GF-D8 (cell line): ENCODE data around the gene PSMG2.

ENCODE experiments used
- DNase-seq: peaks from one replicate; lab custom pipeline; 2025; lab: John Stamatoyannopoulos, UW

The PSMG2 gene, protein sequence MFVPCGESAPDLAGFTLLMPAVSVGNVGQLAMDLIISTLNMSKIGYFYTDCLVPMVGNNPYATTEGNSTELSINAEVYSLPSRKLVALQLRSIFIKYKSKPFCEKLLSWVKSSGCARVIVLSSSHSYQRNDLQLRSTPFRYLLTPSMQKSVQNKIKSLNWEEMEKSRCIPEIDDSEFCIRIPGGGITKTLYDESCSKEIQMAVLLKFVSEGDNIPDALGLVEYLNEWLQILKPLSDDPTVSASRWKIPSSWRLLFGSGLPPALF

DNA sequence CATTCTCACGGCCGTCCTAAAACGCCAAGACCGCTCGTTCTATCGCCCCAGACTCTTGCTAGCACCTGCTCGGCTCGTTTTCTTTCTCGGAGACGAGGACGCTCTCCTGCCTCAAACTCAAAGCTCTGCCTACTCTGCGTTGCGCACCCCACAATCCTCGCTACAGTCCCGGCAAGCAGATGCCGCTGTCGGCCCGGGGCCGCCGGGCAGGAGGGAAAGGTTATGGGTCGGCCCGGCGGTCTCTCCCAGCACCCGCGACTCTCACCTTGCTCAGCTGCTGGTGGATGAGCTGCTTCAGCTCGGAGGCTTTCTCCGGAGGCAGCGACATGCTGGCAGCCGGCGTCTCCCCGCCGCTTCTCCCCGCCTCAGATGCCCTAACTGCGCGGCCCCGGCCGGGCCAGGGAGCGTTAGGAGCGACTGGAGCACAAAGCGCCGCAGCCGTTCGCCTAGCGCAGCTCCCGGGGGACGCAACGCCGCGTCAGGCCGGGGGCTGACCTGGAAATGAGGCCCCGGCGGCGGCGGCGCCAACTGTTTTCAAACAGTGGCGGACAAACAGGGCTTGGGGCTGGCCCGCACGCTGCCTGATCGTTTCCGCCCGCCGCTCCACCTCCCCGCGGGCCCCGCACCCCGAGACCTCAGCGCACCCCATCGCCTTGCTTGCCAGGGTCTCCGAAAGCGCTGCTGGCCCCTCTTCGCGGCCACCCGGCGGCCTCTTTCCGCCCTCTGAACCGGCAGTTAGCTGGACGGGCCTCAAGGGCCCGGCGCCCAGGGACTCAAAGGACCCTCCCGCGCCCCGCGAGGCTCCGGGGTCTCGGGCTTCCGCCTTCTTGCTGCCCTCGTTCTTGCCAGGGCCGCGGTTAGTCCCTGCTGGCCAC lies at the start of gene PSMG2, which contains the start of gene CEP76:
TSS of gene PSMG2 (plus strand) at position 822 of the 875 bp plus-strand sequence. CDS start 66 bp downstream, outside the sequence.
TSS of gene CEP76 (minus strand) at position 503 of the 875 bp plus-strand sequence. CDS start at position 328, 175 bp downstream.
- peak; percentile 83 for DNase-seq

DNA sequence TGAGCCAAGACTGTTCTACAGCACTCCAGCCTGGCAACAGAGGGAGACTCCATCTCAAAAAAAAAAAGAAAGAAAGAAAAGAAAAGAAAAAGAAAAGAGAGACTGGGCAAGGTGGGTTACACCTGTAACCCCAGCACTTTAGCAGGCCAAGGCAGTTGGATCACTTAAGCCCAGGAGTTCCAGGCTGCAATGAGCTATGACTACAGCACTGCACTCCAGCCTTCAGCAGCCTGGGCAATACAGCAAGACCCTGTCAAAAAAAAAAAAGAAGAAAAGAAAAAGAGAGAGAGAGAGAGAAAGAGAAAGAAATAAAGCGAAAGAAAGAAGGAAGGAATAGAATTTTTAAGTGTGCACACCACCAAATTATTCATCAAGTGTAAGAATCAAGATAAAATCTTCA lies 47.9 kb upstream of the PSMG2 start:
- DNase-seq: no peak

DNA sequence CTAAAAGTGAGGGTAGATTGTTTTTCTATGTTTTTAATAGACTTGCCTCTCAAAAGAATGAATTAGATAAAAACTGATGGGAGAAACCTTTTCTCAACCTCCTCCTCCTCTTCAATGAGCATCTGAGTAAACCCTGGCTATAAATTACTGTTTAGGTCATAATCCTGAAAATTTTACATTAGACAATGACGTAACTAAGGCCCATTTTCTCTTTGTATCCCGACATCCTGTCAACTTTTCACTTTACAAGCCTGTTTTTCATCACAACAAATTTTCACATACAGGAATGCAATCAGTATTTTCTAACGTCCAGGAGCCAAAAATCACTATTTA lies 46.3 kb upstream of the PSMG2 start:
- DNase-seq: no peak

DNA sequence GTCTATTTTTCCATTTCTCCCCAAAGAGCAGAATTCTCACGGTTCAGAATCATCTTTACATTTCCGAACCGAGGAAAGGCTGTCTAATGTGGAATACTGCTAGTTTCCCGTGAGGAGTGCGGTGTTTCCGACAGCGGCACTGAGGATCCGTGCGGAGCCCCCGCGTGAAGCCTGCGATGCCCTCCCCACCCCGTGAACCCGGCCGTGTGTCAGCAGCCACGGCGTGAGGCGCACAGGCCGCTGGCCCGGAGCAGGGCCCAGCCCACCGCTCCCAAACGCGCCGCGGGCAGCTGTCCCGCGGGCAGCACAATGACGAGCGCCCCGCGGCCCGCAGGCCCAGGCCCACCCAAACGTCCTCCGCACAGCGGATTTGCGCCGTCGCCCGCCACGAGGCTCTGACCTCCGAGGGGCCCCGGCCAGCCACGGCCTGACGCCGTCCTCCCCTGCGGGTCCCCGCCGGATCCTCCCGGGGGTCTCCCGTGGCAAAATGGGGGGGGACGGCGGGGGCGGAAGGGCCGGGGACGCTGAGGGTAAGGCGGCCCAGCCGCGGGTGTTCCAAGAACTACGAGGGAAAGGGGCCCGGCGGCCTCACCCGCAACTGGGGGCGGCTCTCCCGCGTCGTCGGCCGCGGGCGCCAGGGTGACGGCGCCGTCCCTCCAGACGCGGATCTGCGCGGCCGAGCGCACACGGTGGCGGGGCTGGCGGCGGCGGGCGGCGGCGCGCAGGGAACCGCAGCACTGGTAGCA lies 45.7 kb upstream of the PSMG2 start:
- DNase-seq: no peak

DNA sequence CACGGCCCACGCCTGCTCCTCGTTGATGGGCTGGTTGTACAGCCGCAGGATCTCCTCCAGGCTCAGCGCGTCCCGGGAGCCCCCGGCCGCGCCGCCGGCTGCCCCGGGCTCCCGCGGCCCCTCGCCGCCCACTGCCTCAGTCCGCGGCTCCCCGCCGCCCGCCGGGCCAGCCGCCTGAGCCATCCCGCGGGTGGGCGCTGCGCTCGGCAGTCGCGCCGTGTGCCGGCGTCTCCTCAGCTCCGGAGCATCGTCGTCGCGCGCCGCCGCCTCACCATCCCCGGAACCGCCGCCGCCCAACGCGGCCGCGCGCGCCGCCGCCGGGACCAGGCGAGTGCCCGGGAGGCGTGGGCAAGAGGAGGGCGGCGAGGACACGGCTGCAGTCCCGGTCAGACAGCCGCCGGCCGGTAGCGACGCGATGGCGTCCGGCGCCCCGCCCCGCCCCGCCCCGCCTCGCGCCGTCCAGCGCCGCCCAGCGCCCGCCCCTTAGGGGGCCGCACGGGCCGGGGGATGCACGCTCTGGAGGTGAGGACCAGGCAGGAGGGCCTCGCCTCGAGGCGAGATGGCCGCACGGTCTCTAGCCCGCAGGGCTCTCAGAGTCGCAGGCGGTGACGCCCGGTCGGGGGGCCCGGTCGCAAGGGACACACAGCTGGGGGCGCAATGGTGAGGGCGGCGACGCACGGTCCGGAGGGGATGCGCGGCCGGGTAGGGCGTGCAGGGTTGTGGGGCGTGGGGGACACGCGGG lies 45.0 kb upstream of the PSMG2 start, which contains the start of gene SPIRE1:
TSS of gene SPIRE1 (minus strand) at position 424 of the 742 bp plus-strand sequence. CDS start at position 183, 241 bp downstream.
- DNase-seq: no peak

DNA sequence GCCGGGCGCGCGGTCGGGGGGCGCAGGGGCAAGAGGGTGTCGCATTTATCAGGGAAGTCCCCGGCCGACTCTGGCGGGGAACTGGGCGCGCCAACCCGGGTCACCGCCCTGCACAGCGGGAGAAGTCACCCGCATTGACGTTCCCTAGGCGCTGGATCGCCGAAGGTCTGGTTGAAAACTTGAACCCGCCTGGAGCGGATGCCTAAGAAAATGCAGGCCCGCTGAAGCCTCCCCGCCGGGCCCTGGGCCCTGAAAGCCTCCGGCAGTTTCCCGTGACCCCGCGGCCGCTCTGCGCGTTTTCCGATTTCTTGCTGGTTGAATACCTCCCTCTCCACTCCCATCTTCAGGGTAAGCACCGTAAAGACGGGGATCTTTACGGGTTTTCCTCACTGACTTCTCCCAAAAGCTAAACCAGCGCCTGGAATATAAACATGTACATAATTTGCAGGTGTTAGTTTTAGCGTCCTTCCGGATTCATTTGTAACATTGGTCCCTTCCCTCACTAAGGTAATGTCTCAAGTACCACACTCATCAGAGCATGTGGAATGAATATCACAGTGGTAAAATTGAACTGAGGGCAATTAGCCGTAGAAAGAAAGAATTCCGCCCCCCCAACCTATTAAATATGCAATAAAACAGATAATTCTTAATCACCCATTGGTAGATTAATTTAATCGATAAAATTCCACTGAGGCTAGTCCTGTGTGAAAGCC lies 44.3 kb upstream of the PSMG2 start:
- DNase-seq: no peak

DNA sequence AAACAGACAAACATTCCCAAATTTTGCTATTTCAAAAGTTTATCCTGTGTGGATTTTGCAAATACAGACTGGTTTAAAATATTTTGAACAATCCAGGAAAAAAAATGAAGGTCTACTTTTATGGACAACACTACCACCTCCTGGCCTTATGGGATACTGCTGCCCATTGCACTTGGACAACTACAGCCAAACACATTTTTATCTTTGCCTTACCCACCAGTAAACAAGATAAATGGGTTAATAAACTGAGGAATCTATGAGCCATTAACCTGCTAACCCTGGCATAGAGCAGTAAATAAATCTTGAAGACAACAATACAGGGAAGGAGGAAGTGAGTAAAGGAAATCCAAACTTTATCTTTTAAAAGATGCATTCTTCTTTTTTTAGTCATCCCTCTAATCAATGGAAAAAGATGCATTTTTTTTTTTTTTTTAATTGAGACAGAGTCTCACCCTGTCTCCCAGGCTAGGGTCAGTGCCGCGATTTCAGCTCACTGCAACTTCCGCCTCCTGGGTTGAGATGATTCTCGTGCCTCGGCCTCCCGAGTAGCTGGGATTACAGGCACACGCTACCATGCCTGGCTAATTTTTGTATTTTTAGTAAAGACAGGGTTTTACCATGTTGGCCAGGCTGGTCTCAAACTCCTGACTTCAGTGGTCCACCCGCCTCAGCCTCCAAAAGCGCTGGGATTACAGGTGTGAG lies 42.8 kb upstream of the PSMG2 start:
- no peak for DNase-seq

DNA sequence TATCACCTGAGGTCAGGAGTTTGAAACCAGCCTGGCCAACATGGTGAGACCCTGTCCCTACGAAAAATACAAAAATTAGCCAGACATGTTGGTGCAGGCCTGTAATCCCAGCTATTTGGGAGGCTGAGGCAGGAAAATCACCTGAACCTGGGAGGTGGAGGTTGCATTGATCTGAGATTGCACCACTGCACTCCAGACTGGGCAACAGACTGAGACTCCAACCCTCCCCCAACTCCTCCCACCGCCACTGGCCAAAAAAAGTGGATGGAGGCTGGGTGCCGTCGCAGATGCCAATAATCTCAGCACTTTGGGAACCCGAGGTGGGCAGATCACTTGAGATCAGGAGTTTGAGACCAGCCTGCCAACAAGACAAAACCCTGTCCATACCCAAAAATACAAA lies 34.8 kb upstream of the PSMG2 start:
- no peak for DNase-seq

DNA sequence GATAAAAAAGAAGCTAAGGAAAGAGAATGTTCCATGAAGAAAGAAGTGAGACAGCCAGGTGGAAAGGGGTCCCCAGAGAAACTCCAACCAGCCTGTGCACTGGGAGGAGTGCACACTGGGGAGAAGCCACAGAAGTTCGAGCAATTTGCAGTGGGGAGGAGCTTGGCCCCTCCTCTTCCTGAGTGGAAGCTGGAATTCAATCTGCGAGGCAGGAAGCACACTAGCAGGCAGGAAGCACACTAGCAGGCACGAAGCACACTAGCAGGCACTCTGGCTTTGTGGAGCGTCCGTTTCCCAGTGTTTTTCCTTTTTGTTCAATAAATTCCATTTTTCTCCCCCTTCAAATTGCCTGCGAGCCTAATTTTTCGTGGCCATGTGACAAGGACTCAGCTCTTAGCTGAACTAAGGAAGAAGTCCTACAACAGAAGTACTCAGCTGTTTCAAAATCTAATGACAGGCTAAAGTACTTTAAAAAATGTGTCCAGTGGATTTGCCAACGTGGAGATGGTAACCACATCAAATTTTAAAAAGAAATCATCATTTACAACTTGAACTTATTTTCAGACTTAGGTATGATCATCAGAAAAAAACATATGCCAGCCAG lies 23.6 kb upstream of the PSMG2 start:
- peak; percentile 88 for DNase-seq

DNA sequence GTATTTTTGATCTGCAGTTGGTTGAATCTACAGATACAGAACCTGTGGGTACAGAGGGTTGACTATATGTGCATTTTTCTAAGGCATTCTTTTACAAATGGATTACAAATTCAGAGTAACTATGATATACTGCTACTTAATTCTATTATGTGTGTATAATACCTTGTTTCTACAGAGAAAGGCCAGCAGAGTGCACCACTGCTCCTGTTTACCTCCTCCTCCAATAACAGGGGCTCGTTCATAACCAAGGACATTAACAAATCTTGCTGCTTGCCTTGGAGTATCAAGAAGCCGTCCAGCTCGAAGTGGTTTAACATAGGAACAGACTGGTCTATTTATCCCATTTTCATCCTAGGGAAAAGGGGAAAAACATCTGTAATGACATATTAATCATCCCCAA lies 16.7 kb upstream of the PSMG2 start:
- no peak for DNase-seq

DNA sequence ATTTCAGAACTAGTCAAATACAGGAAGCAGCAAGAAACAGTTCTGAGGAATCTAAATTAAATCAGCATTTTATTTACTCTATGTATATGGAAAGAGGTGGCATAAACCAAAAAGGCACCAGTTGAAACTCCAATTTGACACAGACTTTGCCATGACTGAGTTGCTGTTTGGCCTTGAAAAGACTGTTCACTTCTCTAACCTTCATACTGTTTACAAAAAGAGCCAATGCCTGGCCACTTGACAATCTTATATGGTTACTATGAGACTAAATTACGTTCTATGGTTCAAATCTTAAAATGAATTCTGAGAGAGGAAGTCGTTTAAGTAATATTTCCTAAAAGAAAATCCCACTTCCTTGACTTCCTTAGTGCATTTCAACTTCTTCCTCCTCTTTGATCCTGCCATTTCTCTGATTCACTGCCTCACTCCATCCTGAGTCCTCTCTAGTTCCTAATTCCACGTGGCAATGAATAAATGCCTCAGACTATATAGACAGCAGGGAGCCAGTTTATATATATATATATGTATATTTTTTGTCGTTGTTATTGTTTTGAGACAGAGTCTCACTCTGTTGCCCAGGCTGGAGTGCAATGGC lies 13.5 kb upstream of the PSMG2 start:
- no peak for DNase-seq

DNA sequence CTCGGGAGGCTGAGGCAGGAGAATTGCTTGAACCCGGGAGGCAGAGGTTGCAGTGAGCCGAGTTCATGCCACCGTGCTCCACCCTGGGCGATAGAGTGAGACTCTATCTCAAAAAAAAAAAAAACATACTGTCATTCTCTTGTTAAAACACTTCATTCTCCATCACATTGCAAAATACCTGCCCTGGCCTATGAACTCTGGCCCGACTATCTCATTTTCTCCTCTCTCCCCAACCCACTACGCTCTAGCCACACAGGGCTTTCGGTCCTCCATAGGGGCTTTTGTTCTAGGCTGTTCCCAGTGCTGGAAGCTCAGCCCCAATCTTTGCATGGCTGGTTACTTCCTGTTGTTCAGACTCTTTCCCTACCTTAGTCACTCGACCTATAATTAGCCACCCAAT lies 10.6 kb upstream of the PSMG2 start:
- DNase-seq: no peak

DNA sequence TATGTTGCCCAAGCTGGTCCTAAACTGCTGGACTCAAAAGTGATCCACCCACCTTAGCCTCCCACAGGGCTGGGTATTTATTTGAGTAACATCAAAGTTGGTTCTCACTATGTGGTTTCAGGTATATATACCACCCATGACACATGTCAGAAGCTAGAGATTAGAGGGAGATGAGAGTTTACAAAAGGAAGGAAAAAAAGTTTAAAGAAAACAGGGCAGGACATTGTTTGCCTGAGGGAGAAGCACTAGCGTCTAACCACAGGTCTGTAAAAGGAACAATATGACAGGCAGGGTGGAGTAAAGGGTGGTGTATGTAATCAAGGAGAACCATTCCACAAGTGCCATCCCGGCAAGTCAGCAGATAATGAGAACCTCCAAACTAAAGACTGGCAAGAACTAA lies 8.8 kb upstream of the PSMG2 start:
- no peak for DNase-seq

DNA sequence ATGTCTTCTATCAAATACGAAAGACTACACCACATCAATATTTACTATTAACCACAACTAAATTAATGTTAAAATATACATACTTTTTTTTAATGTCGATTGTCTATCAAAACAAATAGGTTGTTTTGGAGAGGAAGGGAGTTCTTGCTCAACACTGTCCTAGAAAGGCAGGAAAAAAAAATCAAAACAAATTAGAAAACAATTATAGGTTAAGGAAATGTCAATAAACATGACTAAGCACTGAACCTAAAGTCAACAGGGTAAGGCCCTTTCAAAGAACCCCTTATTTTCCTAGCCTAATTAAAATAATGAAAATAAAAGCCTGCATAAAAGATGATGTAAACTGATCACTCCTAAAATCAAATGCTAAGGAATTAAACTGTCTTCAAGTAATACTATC lies 3.1 kb upstream of the PSMG2 start:
- no peak for DNase-seq

DNA sequence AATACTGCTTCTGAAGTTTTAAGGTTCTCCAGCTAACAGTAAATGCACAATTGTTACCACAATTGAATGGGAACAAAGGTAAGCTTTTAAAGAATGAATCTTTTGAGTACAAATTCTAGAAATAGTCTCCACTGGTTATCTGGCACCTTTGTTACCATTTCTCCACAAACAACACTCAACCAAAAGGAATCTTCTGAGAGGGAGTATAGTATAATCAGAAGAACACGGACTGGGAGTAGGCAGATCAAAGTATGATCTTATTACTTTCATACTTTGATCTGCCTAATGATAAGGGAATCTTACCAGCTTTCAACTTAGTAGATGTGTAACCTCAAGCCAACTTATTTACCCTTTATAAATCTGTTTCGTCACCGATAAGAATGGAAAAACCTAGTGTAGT lies 1.7 kb upstream of the PSMG2 start:
- DNase-seq: no peak

DNA sequence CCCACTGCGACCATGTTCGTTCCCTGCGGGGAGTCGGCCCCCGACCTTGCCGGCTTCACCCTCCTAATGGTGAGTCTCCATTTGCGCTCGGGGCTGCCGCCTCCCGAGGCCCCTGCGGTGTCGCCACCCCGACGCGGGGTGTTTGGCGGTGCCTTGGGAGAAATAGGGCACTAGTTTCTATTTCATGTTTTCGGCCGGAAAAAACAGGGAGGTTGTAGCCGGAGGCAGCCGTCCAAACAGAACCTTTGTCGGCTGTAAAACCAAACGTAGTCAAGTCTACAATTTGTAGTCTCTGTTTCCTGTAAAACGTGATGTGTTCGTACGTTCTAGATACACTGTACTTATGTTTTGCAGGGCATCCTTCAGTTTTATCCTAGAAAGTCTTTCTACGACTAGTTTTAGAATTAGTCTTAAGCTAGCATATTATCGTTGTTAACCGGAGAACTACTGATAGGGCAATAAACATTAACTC lies 290 bp downstream of the PSMG2 start:
- DNase-seq: no peak

DNA sequence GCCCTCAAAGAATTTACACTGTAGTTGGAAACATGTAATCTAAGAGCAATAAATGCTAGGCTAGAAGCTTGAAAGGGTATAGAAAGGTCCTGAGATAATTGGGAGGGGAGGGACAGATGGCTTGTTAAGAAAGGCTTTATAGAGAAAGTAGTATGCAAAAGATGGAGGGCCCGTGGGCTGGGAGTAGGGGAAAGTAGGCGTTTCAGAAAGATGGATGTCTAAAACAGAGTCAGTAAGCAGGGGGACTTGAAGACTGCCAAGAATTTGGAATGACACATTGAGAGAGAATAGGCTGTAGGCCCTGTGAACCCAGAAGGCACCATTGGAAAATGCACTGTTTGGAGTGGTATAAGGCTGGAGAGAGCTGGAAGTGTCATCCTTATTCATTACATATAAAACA lies 822 bp downstream of the PSMG2 start:
- DNase-seq: no peak

DNA sequence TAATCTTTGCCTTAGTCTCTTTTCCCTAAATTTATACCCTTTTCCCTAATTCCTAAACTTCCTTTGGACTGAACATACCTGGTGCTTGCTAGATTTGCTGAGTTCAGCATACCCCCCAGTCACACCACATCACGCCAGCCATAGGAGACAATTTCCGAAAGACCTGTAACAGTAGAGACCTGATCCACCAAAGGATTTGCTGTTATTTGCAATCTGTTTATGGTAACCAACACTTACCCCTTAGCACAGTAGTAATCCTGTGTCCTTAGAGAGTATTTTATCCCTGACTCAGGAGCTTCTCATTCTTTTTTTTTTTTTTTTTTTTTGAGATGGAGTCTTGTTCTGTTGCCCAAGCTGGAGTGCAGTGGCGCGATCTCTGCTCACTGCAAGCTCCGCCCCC lies 8.6 kb downstream of the PSMG2 start:
- no peak for DNase-seq

DNA sequence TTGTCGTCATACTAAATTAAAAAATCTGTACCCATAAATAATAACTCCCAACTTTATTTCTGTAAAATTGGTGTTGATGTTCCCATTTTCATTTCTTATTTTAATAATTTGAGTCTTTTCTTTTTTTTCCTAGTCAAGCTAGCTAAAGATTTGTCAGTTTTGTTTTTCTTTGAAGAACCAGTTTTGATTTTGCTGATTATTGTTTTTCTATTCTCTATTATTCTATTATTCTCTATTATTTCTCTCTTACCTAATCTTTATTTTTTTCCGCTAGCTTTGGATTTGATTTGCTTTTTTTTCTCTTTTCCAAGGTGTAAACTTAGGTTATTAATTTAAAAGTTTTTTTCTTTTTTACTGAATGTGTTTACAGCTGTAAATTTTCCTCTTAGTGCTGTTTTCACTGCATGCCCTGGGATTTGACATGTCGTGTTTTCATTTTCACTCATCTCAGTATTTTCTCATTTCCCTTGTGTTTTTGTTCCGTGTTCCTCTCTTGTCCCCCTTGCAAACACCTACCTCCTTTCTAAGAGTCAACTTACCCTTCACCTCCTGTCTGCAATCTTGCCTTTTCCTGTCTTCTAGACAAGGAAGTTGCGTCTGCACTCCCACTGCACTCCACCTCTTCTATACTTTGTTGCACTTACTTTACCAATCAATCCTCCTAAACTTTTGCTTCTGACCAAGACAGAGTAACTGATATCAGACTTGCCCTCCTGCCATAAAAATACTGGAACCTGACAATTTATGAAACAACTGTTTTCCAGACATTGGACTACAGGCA lies 18.8 kb downstream of the PSMG2 start:
- no peak for DNase-seq
